HEK293 (cell line): ENCODE data around the gene NTMT1.
A peak's percentile ranks its signal among the peaks of the same experiment; 100 is the strongest.

Source experiments
- EGR2 ChIP-seq: fragments of 450-650 bp; formaldehyde crosslinking; IDR thresholded peaks from 2 replicates; pipeline ENCODE4 v1.5.1; 2016; ENCODE audit warnings: low read depth, missing biosample characterization, missing genetic modification characterization
- GLI2 ChIP-seq: fragments of 450-650 bp; formaldehyde crosslinking; IDR thresholded peaks from 2 replicates; pipeline ENCODE4; 2017; ENCODE audit warnings: missing biosample characterization, missing genetic modification characterization, low read depth, borderline replicate concordance
- KLF8 ChIP-seq: fragments of 450-650 bp; formaldehyde crosslinking; IDR thresholded peaks from 2 replicates; pipeline ENCODE4 v1.5.1; 2016; ENCODE audit warnings: missing biosample characterization, missing genetic modification characterization
- MZF1 ChIP-seq: fragments of 450-650 bp; formaldehyde crosslinking; IDR thresholded peaks from 2 replicates; pipeline ENCODE4 v1.5.1; 2017; ENCODE audit warnings: missing biosample characterization, missing genetic modification characterization, borderline replicate concordance
- PATZ1 ChIP-seq: fragments of 450-650 bp; formaldehyde crosslinking; IDR thresholded peaks from 2 replicates; pipeline ENCODE4 v1.5.1; 2016; ENCODE audit warnings: missing biosample characterization, missing genetic modification characterization
- PRDM10 ChIP-seq: fragments of 450-650 bp; formaldehyde crosslinking; IDR thresholded peaks from 2 replicates; pipeline ENCODE4 v1.5.1; 2016; ENCODE audit warnings: missing biosample characterization, missing genetic modification characterization
- PRDM6 ChIP-seq: fragments of 450-650 bp; formaldehyde crosslinking; IDR thresholded peaks from 2 replicates; pipeline ENCODE4 v1.5.1; 2017; ENCODE audit warnings: missing biosample characterization, missing genetic modification characterization
- ZBTB21 ChIP-seq: fragments of 450-650 bp; formaldehyde crosslinking; IDR thresholded peaks from 2 replicates; pipeline ENCODE4 v1.5.1; 2017; ENCODE audit warnings: missing biosample characterization, missing genetic modification characterization
- ZBTB26 ChIP-seq: fragments of 450-650 bp; formaldehyde crosslinking; optimal IDR thresholded peaks from 2 replicates; pipeline ENCODE3; 2016; ENCODE audit warnings: missing biosample characterization, mild to moderate bottlenecking, missing genetic modification characterization
- ZBTB6 ChIP-seq: fragments of 450-650 bp; formaldehyde crosslinking; IDR thresholded peaks from 2 replicates; pipeline ENCODE4 v1.5.1; 2017; ENCODE audit warnings: missing biosample characterization, missing genetic modification characterization
- ZFP41 ChIP-seq: fragments of 450-650 bp; formaldehyde crosslinking; IDR thresholded peaks from 2 replicates; pipeline ENCODE4 v1.5.1; 2016; ENCODE audit warnings: missing biosample characterization, missing genetic modification characterization, borderline replicate concordance
- ZFP69B ChIP-seq: fragments of 450-650 bp; formaldehyde crosslinking; IDR thresholded peaks from 2 replicates; pipeline ENCODE4 v1.5.1; 2016; ENCODE audit warnings: missing biosample characterization, missing genetic modification characterization
- ZNF148 ChIP-seq: fragments of 450-650 bp; formaldehyde crosslinking; IDR thresholded peaks from 2 replicates; pipeline ENCODE4 v1.5.0; 2017; ENCODE audit warnings: missing biosample characterization, missing genetic modification characterization, borderline replicate concordance
- ZNF157 ChIP-seq: fragments of 450-650 bp; formaldehyde crosslinking; IDR thresholded peaks from 2 replicates; pipeline ENCODE4 v1.5.1; 2016; ENCODE audit warnings: missing biosample characterization, missing genetic modification characterization
- ZNF211 ChIP-seq: fragments of 450-650 bp; formaldehyde crosslinking; IDR thresholded peaks from 2 replicates; pipeline ENCODE4 v1.5.1; 2016; ENCODE audit warnings: low read depth, missing biosample characterization, missing genetic modification characterization
- ZNF223 ChIP-seq: fragments of 450-650 bp; formaldehyde crosslinking; IDR thresholded peaks from 2 replicates; pipeline ENCODE4 v1.5.1; 2016; ENCODE audit warnings: missing biosample characterization, missing genetic modification characterization
- ZNF280D ChIP-seq: fragments of 450-650 bp; formaldehyde crosslinking; IDR thresholded peaks from 2 replicates; pipeline ENCODE4 v1.5.1; 2016; ENCODE audit warnings: missing biosample characterization, missing genetic modification characterization
- ZNF354C ChIP-seq: fragments of 450-650 bp; formaldehyde crosslinking; IDR thresholded peaks from 2 replicates; pipeline ENCODE4 v1.5.1; 2016; ENCODE audit warnings: missing biosample characterization, missing genetic modification characterization, low read depth, borderline replicate concordance
- ZNF621 ChIP-seq: fragments of 450-650 bp; formaldehyde crosslinking; IDR thresholded peaks from 2 replicates; pipeline ENCODE4 v1.5.1; 2017; ENCODE audit warnings: missing biosample characterization, missing genetic modification characterization
- ZNF677 ChIP-seq: fragments of 450-650 bp; IDR thresholded peaks from 2 replicates; pipeline ENCODE4 v1.5.0; 2018; ENCODE audit warnings: missing biosample characterization, mild to moderate bottlenecking, missing genetic modification characterization, moderate library complexity
- ZNF768 ChIP-seq: fragments of 450-650 bp; formaldehyde crosslinking; IDR thresholded peaks from 2 replicates; pipeline ENCODE4 v1.5.1; 2018; ENCODE audit warnings: missing biosample characterization, mild to moderate bottlenecking, missing genetic modification characterization
- ZNF791 ChIP-seq: fragments of 450-650 bp; formaldehyde crosslinking; IDR thresholded peaks from 2 replicates; pipeline ENCODE4 v1.5.1; 2016; ENCODE audit warnings: missing biosample characterization, missing genetic modification characterization

Gene NTMT1

GRCh38 chr9:129641750-129642585 lies 16.0 kb downstream of the NTMT1 start, which contains the start of gene ASB6 (continued):
- TF ChIP-seq ZNF280D (no peak), ZNF768 (no peak), ZFP41 (no peak), ZNF148 (tag by site-specific recombination) (no peak; the same call in 1 of the 2 replicates), MZF1 (no peak), ZNF211 (tag by site-specific recombination) (no peak), ZFP69B (tag by site-specific recombination) (peak; percentile 88), GLI2 (tag by site-specific recombination) (no peak), ZNF791 (tag by site-specific recombination) (no peak), ZNF157 (tag by site-specific recombination) (no peak), KLF8 (peak; percentile 96), PRDM10 (peak; percentile 77), ZBTB26 (peak; percentile 91), ZNF223 (tag by site-specific recombination) (no peak), ZBTB6 (0 out of 2 replicates have a peak, but pooled peaks have one; percentile 54), ZNF354C (tag by site-specific recombination) (no peak), ZNF621 (tag by site-specific recombination) (no peak), PATZ1 (peak; percentile 90), ZNF677 (tag by site-specific recombination) (no peak), PRDM6 (tag by site-specific recombination) (no peak), ZBTB21 (tag by site-specific recombination) (peak; percentile 32; the same call in 1 of the 2 replicates), EGR2 (tag by site-specific recombination) (peak; percentile 86)
